Stimulated activated effector memory CD8-positive, alpha-beta T cell treated with anti-CD3 and anti-CD28 coated beads, Interleukin-12 subunit alpha, Interleukin-12 subunit beta, amount 100 ng/mL, for 72 hours (primary cell): ENCODE results near the gene NIM1K.
"Not testable (repeated sequence)": the region's sequence is repeated elsewhere in the genome, so short reads cannot be mapped to it uniquely, and the experiment has no call there.

Experiments
- ATAC-seq: fragments of 150-1000 bp; cut with Tn5 transposase; 2 replicates; pipeline ENCODE4 v1.10.0; 2021
- DNase-seq, 2 donors: peaks; one replicate each; pipeline ENCODE4 v3.0.0; 2021 to 2022; ENCODE audit warnings: low spot score in 2 of 2
- H3K27ac Mint-ChIP-seq: one replicate; pipeline ENCODE4 v1.8.0; 2022; ENCODE audit warnings: mild to moderate bottlenecking, mixed read lengths
- H3K36me3 Mint-ChIP-seq: one replicate; pipeline ENCODE4 v1.8.0; 2022; ENCODE audit warnings: mild to moderate bottlenecking, mixed read lengths
- H3K4me1 Mint-ChIP-seq: one replicate; pipeline ENCODE4 v1.8.0; 2022; ENCODE audit warnings: mixed read lengths
- H3K4me3 Mint-ChIP-seq: one replicate; pipeline ENCODE4 v1.8.0; 2022; ENCODE audit warnings: mild to moderate bottlenecking, mixed read lengths
- H3K9me3 Mint-ChIP-seq: one replicate; pipeline ENCODE4 v1.8.0; 2022; ENCODE audit warnings: mixed read lengths

Gene NIM1K

GRCh38 chr5:43191740-43192557 is at the start of gene NIM1K:
NIM1K (plus strand) TSS chr5:43192225; CDS start chr5:43245776, 53,551 bp downstream.
- Mint-ChIP-seq H3K36me3 (peaks cover 17% of the 10 kb centered on the region), H3K4me1 (peaks cover 32% of the 10 kb centered on the region), H3K27ac (peak within 1 kb of the TSS; percentile 88), H3K9me3 (no peaks in the 10 kb centered on the region), H3K4me3 (peak within 1 kb of the TSS; percentile 83)
- peak; percentile 38 to 76 for DNase-seq
- peak; percentile 77 for ATAC-seq

DNA sequence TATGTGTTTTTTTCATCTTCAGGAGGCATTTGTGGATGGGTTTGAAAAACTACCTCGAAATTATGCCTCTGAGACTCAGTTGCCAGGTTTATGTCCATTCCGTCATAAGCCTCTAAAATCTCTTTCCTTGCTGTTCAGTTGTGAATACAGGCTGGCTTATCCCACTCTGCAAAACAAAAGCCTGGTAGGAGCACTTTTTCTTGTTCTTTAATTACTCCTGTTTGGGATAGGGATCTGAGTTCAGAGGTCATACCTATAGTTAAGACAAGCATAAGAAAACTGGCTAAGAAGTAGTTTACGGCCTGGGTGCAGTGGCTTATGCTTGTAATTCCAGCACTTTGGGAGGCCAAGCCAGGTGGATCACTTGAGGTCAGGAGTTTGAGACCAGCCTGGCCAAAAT is 47.0 kb upstream of the NIM1K start:
- DNase-seq (no peak), ATAC-seq (no peak)
- peaks cover 91% of the 10 kb centered on the region for H3K36me3 Mint-ChIP-seq
- H3K4me1 Mint-ChIP-seq: peaks cover 3% of the 10 kb centered on the region
- H3K9me3 Mint-ChIP-seq: no peaks in the 10 kb centered on the region
- no peak overlapping the region for H3K4me3 Mint-ChIP-seq
- no peak overlapping the region for H3K27ac Mint-ChIP-seq

- ATAC-seq: no peak
- no peaks in the 10 kb centered on the region for H3K4me1 Mint-ChIP-seq
- no peaks in the 10 kb centered on the region for H3K9me3 Mint-ChIP-seq
- H3K36me3 Mint-ChIP-seq: peaks cover 76% of the 10 kb centered on the region
- H3K27ac Mint-ChIP-seq: no peak overlapping the region
- DNase-seq: no peak
- H3K4me3 Mint-ChIP-seq: no peak overlapping the region
Observed at GRCh38 chr5:43146958-43147357, 45.1 kb upstream of the NIM1K start.

GRCh38 chr5:43148417-43148816 is 43.6 kb upstream of the NIM1K start:
- Mint-ChIP-seq H3K4me1 (no peaks in the 10 kb centered on the region), H3K4me3 (no peak overlapping the region), H3K27ac (no peak overlapping the region), H3K36me3 (peaks cover 73% of the 10 kb centered on the region), H3K9me3 (no peaks in the 10 kb centered on the region)
- no peak for ATAC-seq
- no peak for DNase-seq

- peaks cover 6% of the 10 kb centered on the region for H3K4me1 Mint-ChIP-seq
- peaks cover 65% of the 10 kb centered on the region for H3K36me3 Mint-ChIP-seq
- H3K27ac Mint-ChIP-seq: no peak overlapping the region
- H3K9me3 Mint-ChIP-seq: no peaks in the 10 kb centered on the region
- ATAC-seq (no peak), DNase-seq (no peak)
- H3K4me3 Mint-ChIP-seq: no peak overlapping the region
Observed at GRCh38 chr5:43149231-43149630, 42.8 kb upstream of the NIM1K start.

DNA sequence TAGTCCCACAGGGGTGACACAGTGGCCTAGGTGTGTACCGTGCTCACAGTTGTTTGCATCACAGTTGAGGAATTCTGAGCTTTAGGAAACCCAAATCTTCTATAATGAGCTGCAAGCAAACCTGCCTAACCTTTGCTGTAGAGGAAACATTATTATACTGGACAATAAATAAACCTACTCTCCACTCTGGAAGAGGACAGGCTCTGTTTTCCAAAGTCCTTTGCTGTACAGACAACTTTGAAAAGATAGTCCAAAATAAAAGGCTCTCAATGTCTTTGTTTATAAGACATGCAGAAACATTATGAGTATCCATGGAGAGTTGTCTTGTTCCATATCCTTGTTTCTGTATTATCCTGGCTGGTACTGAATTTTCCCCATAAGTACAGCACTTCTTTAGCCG is 42.0 kb upstream of the NIM1K start:
- Mint-ChIP-seq H3K9me3 (no peaks in the 10 kb centered on the region), H3K36me3 (peaks cover 57% of the 10 kb centered on the region), H3K27ac (no peak overlapping the region), H3K4me3 (no peak overlapping the region), H3K4me1 (peaks cover 11% of the 10 kb centered on the region)
- no peak for ATAC-seq
- no peak for DNase-seq

DNA sequence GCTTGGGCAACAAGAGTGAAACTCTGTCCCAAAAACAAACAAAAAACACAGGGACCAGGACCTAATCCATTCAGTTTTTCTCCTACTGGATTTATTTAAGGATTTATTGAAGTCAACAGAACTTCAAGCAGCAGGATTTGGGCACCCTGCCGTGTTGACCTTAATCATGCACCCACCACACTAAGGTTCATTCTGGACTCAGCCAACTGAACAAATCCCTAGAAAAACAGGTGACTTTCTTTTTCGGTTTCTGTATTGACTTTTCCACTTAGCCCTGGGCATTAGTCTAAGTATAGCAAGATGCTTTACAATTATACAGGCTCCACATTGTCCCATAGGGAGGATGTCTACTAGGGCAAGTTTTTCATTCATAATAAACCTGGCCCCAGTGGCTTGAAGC is 41.3 kb upstream of the NIM1K start:
- Mint-ChIP-seq H3K36me3 (peaks cover 50% of the 10 kb centered on the region), H3K4me1 (peaks cover 18% of the 10 kb centered on the region), H3K9me3 (no peaks in the 10 kb centered on the region), H3K27ac (no peak overlapping the region), H3K4me3 (no peak overlapping the region)
- DNase-seq (no peak), ATAC-seq (no peak)

GRCh38 chr5:43152946-43153345 is 39.1 kb upstream of the NIM1K start:
- ATAC-seq: no peak
- H3K36me3 Mint-ChIP-seq: peaks cover 37% of the 10 kb centered on the region
- H3K4me1 Mint-ChIP-seq: peaks cover 21% of the 10 kb centered on the region
- DNase-seq: no peak
- H3K9me3 Mint-ChIP-seq: no peaks in the 10 kb centered on the region
- no peak overlapping the region for H3K4me3 Mint-ChIP-seq
- H3K27ac Mint-ChIP-seq: no peak overlapping the region

- DNase-seq (no peak), ATAC-seq (no peak)
- Mint-ChIP-seq H3K4me1 (peaks cover 21% of the 10 kb centered on the region), H3K9me3 (no peaks in the 10 kb centered on the region), H3K4me3 (no peak overlapping the region), H3K36me3 (peaks cover 38% of the 10 kb centered on the region), H3K27ac (no peak overlapping the region)
Observed at GRCh38 chr5:43154469-43154868, 37.6 kb upstream of the NIM1K start.

DNA sequence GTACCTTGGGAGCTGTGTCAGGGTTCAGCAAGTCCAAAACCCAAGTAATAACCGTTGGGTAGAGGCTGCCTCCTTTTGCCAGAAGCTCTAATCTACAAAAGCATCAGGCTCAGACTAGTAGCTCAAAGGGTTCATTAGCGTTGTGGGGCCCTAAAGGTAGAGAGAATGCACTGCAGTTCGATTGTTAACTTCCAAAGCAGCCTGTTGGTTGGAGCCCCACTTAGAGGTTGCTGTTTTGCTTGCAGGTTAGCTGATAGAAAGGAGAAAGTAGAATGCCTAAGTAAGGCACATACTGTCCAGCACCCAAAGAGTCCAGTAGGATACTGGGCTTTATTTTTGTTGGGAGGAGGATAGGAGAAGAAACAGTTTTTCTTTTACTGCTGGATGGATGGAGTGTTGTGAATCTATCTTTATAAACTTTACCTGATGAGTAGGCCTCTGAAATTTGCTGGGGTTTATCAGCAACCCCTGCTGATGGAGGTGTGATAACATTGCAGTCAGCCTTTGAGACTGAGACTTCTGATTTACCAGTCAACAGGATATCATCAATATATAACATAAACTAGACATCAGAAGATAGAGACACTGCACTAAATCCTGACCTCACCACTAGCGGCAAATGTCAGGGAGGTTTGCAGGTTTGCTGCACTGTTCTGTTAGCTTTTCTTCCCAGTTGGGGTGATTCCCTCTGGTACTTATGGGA is 36.5 kb upstream of the NIM1K start:
- Mint-ChIP-seq H3K36me3 (peaks cover 39% of the 10 kb centered on the region), H3K9me3 (no peaks in the 10 kb centered on the region)

GRCh38 chr5:43156388-43156787 is 35.6 kb upstream of the NIM1K start:
- H3K27ac Mint-ChIP-seq: peak overlapping the region; percentile 54
- peaks cover 47% of the 10 kb centered on the region for H3K36me3 Mint-ChIP-seq
- peak; percentile 89 for ATAC-seq
- peaks cover 21% of the 10 kb centered on the region for H3K4me1 Mint-ChIP-seq
- no peak overlapping the region for H3K4me3 Mint-ChIP-seq
- DNase-seq: no peak
- no peaks in the 10 kb centered on the region for H3K9me3 Mint-ChIP-seq

More for the DNA sequence above, 36.5 kb upstream of the NIM1K start:
- H3K4me1 Mint-ChIP-seq: peaks cover 21% of the 10 kb centered on the region
- peak; percentile 33 for ATAC-seq
- peak overlapping the region; percentile 37 for H3K27ac Mint-ChIP-seq
- H3K4me3 Mint-ChIP-seq: no peak overlapping the region
- no peak for DNase-seq

GRCh38 chr5:43157068-43157467 is 35.0 kb upstream of the NIM1K start:
- Mint-ChIP-seq H3K4me1 (peaks cover 21% of the 10 kb centered on the region), H3K9me3 (no peaks in the 10 kb centered on the region), H3K27ac (peak overlapping the region; percentile 54), H3K36me3 (peaks cover 54% of the 10 kb centered on the region), H3K4me3 (no peak overlapping the region)
- ATAC-seq (no peak), DNase-seq (no peak)

DNA sequence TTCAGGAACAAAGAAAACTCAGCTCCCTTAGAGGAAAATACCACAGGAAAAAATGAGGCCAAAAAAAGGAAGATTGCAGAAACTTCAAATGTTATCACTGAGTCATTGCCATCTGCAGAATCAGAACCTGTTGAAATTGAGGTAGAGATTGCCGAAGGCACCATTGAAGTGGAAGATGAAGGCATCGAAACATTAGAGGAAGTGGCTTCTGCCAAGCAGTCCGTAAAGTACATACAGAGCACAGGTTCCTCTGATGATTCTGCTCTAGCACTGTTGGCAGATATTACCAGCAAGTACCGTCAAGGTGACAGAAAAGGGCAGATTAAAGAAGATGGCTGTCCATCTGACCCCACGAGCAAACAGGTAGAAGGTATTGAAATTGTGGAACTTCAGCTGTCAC is 30.8 kb upstream of the NIM1K start:
- H3K27ac Mint-ChIP-seq: no peak overlapping the region
- H3K9me3 Mint-ChIP-seq: no peaks in the 10 kb centered on the region
- H3K4me3 Mint-ChIP-seq: no peak overlapping the region
- no peak for ATAC-seq
- H3K36me3 Mint-ChIP-seq: peaks cover 86% of the 10 kb centered on the region
- peaks cover 6% of the 10 kb centered on the region for H3K4me1 Mint-ChIP-seq
- no peak for DNase-seq

DNA sequence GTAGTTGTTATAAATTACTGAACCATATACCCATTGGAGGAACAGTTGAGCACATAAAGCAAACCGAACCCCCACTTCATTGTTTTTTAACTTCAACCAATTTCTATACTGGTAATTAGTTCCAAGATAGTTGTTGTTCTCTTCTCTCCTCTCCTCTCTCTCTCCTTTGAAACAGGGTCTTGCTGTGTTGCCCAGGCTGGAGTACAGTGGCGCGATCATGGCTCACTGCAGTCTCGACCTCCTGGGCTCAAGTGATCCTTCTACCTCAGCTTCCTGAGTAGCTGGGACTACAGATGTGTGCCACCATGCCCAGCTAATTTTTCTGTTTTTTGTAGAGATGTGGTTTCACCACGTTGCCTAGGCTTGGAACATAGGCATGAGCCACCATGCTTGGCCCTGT is 27.2 kb upstream of the NIM1K start:
- H3K9me3 Mint-ChIP-seq, H3K4me3 Mint-ChIP-seq, DNase-seq, ATAC-seq, H3K27ac Mint-ChIP-seq: not testable (repeated sequence)
- H3K4me1 Mint-ChIP-seq: peaks cover 14% of the 10 kb centered on the region
- H3K36me3 Mint-ChIP-seq: peaks cover 78% of the 10 kb centered on the region

DNA sequence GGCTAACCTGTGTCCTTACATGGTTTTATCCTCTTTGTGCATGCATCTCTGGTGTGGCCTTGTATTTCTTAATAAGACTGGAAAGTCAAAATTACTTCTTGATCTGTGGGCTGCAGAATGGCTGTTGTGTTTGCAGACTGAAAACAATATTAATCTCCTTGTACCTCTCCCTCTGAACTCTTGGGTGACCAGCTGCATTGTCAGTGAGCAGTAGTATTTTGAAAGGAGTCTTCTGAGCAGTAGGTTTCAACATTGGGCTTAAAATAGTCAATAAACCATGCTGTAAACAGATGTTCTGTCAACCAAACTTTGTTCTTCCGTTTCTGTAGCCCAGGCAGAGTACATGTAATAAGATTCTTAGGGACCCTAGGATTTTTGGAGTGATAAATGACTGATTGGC is 26.7 kb upstream of the NIM1K start:
- H3K36me3 Mint-ChIP-seq: peaks cover 78% of the 10 kb centered on the region
- DNase-seq: no peak
- ATAC-seq: no peak
- no peak overlapping the region for H3K4me3 Mint-ChIP-seq
- H3K27ac Mint-ChIP-seq: peak overlapping the region; percentile 69
- H3K4me1 Mint-ChIP-seq: peaks cover 14% of the 10 kb centered on the region
- H3K9me3 Mint-ChIP-seq: no peaks in the 10 kb centered on the region

GRCh38 chr5:43168175-43168574 is 23.9 kb upstream of the NIM1K start:
- Mint-ChIP-seq H3K4me3 (no peak overlapping the region), H3K4me1 (peaks cover 12% of the 10 kb centered on the region), H3K36me3 (peaks cover 77% of the 10 kb centered on the region), H3K27ac (peak overlapping the region; percentile 7), H3K9me3 (no peaks in the 10 kb centered on the region)
- ATAC-seq (no peak), DNase-seq (no peak)
